ENCODE data around the gene STAB2. TPM values are rescaled to one million over a fixed set of nuclear protein-coding genes. Genes with fewer than 3 reads are reported as not detected.

STAB2 gene
- total RNA-seq, 2 donors from 2014 or later: not detected

GRCh38 chr12:103716517-103717196, 129.6 kb downstream of the STAB2 start:
- Histone ChIP-seq H3K9me3 (ENCODE audit: control insufficient read depth, low read length) (no peaks in the 10 kb centered on the region), H3K36me3 (ENCODE audit: control insufficient read depth, insufficient read depth, low read length) (no peaks in the 10 kb centered on the region), H3K27ac (ENCODE audit: low read depth, low read length) (no peak overlapping the region), H3K27me3 (ENCODE audit: control insufficient read depth, insufficient read depth, low read length, poor library complexity, severe bottlenecking) (peaks cover 2% of the 10 kb centered on the region), H3K4me3 (ENCODE audit: low read length) (no peak overlapping the region), H3K4me1 (ENCODE audit: control insufficient read depth, insufficient read depth, low read length) (no peaks in the 10 kb centered on the region), H3K9ac (ENCODE audit: extremely low read depth, low read length, poor library complexity, severe bottlenecking) (no peak overlapping the region)
- Mint-ChIP-seq H3K4me1 (peaks cover 2% of the 10 kb centered on the region), H3K27ac (no peak overlapping the region), H3K36me3 (ENCODE audit: low read depth) (no peaks in the 10 kb centered on the region), H3K4me3 (no peak overlapping the region), H3K9me3 (no peaks in the 10 kb centered on the region), H3K27me3 (ENCODE audit: insufficient read depth) (peaks cover 2% of the 10 kb centered on the region)
- DNase-seq: no peak
- TF ChIP-seq, protein P1, sequence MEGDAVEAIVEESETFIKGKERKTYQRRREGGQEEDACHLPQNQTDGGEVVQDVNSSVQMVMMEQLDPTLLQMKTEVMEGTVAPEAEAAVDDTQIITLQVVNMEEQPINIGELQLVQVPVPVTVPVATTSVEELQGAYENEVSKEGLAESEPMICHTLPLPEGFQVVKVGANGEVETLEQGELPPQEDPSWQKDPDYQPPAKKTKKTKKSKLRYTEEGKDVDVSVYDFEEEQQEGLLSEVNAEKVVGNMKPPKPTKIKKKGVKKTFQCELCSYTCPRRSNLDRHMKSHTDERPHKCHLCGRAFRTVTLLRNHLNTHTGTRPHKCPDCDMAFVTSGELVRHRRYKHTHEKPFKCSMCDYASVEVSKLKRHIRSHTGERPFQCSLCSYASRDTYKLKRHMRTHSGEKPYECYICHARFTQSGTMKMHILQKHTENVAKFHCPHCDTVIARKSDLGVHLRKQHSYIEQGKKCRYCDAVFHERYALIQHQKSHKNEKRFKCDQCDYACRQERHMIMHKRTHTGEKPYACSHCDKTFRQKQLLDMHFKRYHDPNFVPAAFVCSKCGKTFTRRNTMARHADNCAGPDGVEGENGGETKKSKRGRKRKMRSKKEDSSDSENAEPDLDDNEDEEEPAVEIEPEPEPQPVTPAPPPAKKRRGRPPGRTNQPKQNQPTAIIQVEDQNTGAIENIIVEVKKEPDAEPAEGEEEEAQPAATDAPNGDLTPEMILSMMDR (conservative IDR thresholded peaks at IDR 0.05): no peak
- 85 to 90% methylated on average over 3 to 8 of the region's 8 CpGs for WGBS, 2 experiments (ENCODE audit: insufficient coverage in 1 of 2, insufficient read length in 1 of 2)

DNA sequence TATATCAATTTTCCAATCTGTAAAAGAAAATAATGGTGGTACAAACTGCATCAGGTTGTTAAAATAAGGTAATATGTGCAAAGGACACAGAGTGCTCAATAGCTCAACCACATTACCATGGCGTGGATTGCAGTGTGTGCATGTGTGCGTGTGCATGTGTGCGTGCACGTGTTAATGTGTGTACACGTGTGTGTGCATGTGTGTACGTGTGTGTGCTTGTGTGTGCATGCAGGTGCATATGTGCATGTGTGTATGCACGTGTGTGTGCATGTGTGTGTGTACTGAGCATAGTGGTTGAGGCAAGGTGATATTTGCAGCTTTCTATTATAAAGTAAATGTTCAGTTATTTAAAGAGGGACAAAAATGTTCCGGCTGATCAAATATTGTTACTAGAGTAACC, 138.3 kb downstream of the STAB2 start:
- H3K27ac Mint-ChIP-seq: no peak overlapping the region
- H3K9me3 Mint-ChIP-seq: no peaks in the 10 kb centered on the region
- H3K4me1 ChIP-seq (ENCODE audit: control insufficient read depth, insufficient read depth, low read length): no peaks in the 10 kb centered on the region
- WGBS, 2 experiments (ENCODE audit: insufficient coverage in 1 of 2, insufficient read length in 1 of 2): 95% methylated on average over 7 of the region's 8 CpGs; no CpG with 5 or more reads in 1 of the 2 experiments
- no peaks in the 10 kb centered on the region for H3K4me1 Mint-ChIP-seq
- DNase-seq: no peak
- H3K9me3 ChIP-seq (ENCODE audit: control insufficient read depth, low read length): no peaks in the 10 kb centered on the region
- H3K27me3 Mint-ChIP-seq (ENCODE audit: insufficient read depth): no peaks in the 10 kb centered on the region
- no peaks in the 10 kb centered on the region for H3K36me3 Mint-ChIP-seq (ENCODE audit: low read depth)
- H3K4me3 ChIP-seq (ENCODE audit: low read length): no peak overlapping the region
- TF ChIP-seq, protein P1 (conservative IDR thresholded peaks at IDR 0.05): no peak
- H3K36me3 ChIP-seq (ENCODE audit: control insufficient read depth, insufficient read depth, low read length): no peaks in the 10 kb centered on the region
- no peak overlapping the region for H3K9ac ChIP-seq (ENCODE audit: extremely low read depth, low read length, poor library complexity, severe bottlenecking)
- H3K4me3 Mint-ChIP-seq: no peak overlapping the region
- H3K27ac ChIP-seq (ENCODE audit: low read depth, low read length): no peak overlapping the region
- peaks cover 19% of the 10 kb centered on the region for H3K27me3 ChIP-seq (ENCODE audit: control insufficient read depth, insufficient read depth, low read length, poor library complexity, severe bottlenecking)

DNA sequence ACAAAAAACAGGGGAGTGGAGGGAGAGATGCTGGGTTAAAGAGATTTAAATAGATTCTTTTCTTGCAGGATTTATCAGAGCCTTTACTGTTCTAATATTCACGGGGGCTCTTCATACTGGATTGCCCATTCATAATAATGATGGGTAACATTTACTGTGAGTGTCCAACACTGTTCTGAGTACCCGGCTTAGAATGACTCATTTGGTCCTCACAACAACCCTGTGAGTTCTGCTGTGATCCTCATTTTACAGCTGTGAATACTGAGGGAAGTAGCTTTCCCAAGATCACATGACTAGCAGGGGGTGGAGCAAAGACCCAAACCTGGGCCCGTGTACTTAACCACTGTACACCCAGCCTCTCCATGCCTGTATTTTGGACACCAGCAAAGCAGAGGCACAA, 140.6 kb downstream of the STAB2 start:
- Mint-ChIP-seq H3K4me1 (no peaks in the 10 kb centered on the region), H3K27ac (no peak overlapping the region), H3K27me3 (ENCODE audit: insufficient read depth) (no peaks in the 10 kb centered on the region), H3K4me3 (no peak overlapping the region), H3K36me3 (ENCODE audit: low read depth) (no peaks in the 10 kb centered on the region), H3K9me3 (peaks cover 8% of the 10 kb centered on the region)
- Histone ChIP-seq H3K4me1 (ENCODE audit: control insufficient read depth, insufficient read depth, low read length) (no peaks in the 10 kb centered on the region), H3K9me3 (ENCODE audit: control insufficient read depth, low read length) (peaks cover 9% of the 10 kb centered on the region), H3K36me3 (ENCODE audit: control insufficient read depth, insufficient read depth, low read length) (no peaks in the 10 kb centered on the region), H3K4me3 (ENCODE audit: low read length) (no peak overlapping the region), H3K27ac (ENCODE audit: low read depth, low read length) (no peak overlapping the region), H3K27me3 (ENCODE audit: control insufficient read depth, insufficient read depth, low read length, poor library complexity, severe bottlenecking) (peaks cover 8% of the 10 kb centered on the region), H3K9ac (ENCODE audit: extremely low read depth, low read length, poor library complexity, severe bottlenecking) (no peak overlapping the region)
- 95 to 96% methylated on average over 2 to 3 of the region's 3 CpGs for WGBS, 2 experiments (ENCODE audit: insufficient coverage in 1 of 2, insufficient read length in 1 of 2)
- TF ChIP-seq, protein P1 (conservative IDR thresholded peaks at IDR 0.05): no peak
- no peak for DNase-seq

Data from endodermal cell (in vitro differentiated cells).